ENCODE data around the gene MTHFD1. TPM values are rescaled to one million over a fixed set of nuclear protein-coding genes. Genes with fewer than 3 reads are reported as not detected.

MTHFD1 gene
- polyA plus RNA-seq, 1 donor (not counting 4 experiments of a cell fraction or from before 2014, with no cell fraction given) = 63.2 TPM

GRCh38 chr14:64507376-64508156 is 119.4 kb downstream of the MTHFD1 start:
- Histone ChIP-seq H3K4me2 (ENCODE audit: control insufficient read depth, extremely low read depth, insufficient read depth, low read depth, low read length) (peak overlapping the region; percentile 83), H2AFZ (ENCODE audit: control insufficient read depth, low read length) (no peak overlapping the region), H3K4me1 (ENCODE audit: control insufficient read depth, extremely low read depth, insufficient read depth, low read length) (peaks cover 51% of the 10 kb centered on the region), H3K27ac (ENCODE audit: control insufficient read depth, insufficient read depth, low read length) (peak overlapping the region; percentile 85), H3K36me3 (ENCODE audit: control insufficient read depth in 2 of 2, extremely low read depth in 1 of 2, insufficient read depth in 2 of 2, low read length in 2 of 2) (peaks cover 0 to 3% of the 10 kb centered on the region in 2 experiments), H3K9me3 (ENCODE audit: control insufficient read depth, low read depth, low read length) (no peaks in the 10 kb centered on the region), H3K27me3 (ENCODE audit: control insufficient read depth, extremely low read depth, insufficient read depth, low read length) (no peaks in the 10 kb centered on the region), H3K9ac (ENCODE audit: control insufficient read depth, extremely low read depth, insufficient read depth, low read length) (peak overlapping the region; percentile 62), H3K79me2 (ENCODE audit: control insufficient read depth, insufficient read depth, low read length) (peaks cover 73% of the 10 kb centered on the region), H3K4me3 (ENCODE audit: control insufficient read depth in 2 of 3, extremely low read depth in 1 of 3, insufficient read depth in 2 of 3, low read depth in 1 of 3, low read length in 3 of 3) (peak overlapping the region; percentile 4 to 88 (median 29)), H4K20me1 (ENCODE audit: control insufficient read depth, extremely low read depth, insufficient read depth, low read length) (peaks cover 16% of the 10 kb centered on the region), H3K9me1 (ENCODE audit: control insufficient read depth, extremely low read depth, insufficient read depth, low read length) (peaks cover 3% of the 10 kb centered on the region)
- FAIRE-seq = peak; percentile 81
- dilution Hi-C loops (cut with MboI; ENCODE audit: extremely low pct_ligation_motif_present, low sequenced_read_pairs) = no loop called here
- TF ChIP-seq CTCF (optimal IDR thresholded peaks at IDR 0.05 in 1 of 3, IDR thresholded peaks at IDR 0.05 in 1 of 3, conservative IDR thresholded peaks at IDR 0.05 in 1 of 3; ENCODE audit: extremely low read depth in 1 of 3, insufficient read depth in 2 of 3, low read length in 3 of 3) (peak in 1 of 3 experiments; percentile 14), EZH2 (IDR thresholded peaks at IDR 0.05; ENCODE audit: low read length) (no peak)
- no peak for DNase-seq (ENCODE audit: low read depth, low spot score)

- Histone ChIP-seq H2AFZ (ENCODE audit: control insufficient read depth, low read length) (no peak overlapping the region), H3K4me2 (ENCODE audit: control insufficient read depth, extremely low read depth, insufficient read depth, low read depth, low read length) (peak overlapping the region; percentile 17), H3K9ac (ENCODE audit: control insufficient read depth, extremely low read depth, insufficient read depth, low read length) (peak overlapping the region; percentile 9), H3K27ac (ENCODE audit: control insufficient read depth, insufficient read depth, low read length) (peak overlapping the region; percentile 85), H3K4me3 (ENCODE audit: control insufficient read depth in 2 of 3, extremely low read depth in 1 of 3, insufficient read depth in 2 of 3, low read depth in 1 of 3, low read length in 3 of 3) (no peak overlapping the region), H3K4me1 (ENCODE audit: control insufficient read depth, extremely low read depth, insufficient read depth, low read length) (peaks cover 50% of the 10 kb centered on the region), H4K20me1 (ENCODE audit: control insufficient read depth, extremely low read depth, insufficient read depth, low read length) (peaks cover 17% of the 10 kb centered on the region), H3K36me3 (ENCODE audit: control insufficient read depth in 2 of 2, extremely low read depth in 1 of 2, insufficient read depth in 2 of 2, low read length in 2 of 2) (peaks cover 0 to 3% of the 10 kb centered on the region in 2 experiments), H3K9me1 (ENCODE audit: control insufficient read depth, extremely low read depth, insufficient read depth, low read length) (peaks cover 3% of the 10 kb centered on the region), H3K9me3 (ENCODE audit: control insufficient read depth, low read depth, low read length) (no peaks in the 10 kb centered on the region), H3K79me2 (ENCODE audit: control insufficient read depth, insufficient read depth, low read length) (peaks cover 81% of the 10 kb centered on the region), H3K27me3 (ENCODE audit: control insufficient read depth, extremely low read depth, insufficient read depth, low read length) (no peaks in the 10 kb centered on the region)
- DNase-seq (ENCODE audit: low read depth, low spot score) = no peak
- TF ChIP-seq CTCF (optimal IDR thresholded peaks at IDR 0.05 in 1 of 3, IDR thresholded peaks at IDR 0.05 in 1 of 3, conservative IDR thresholded peaks at IDR 0.05 in 1 of 3; ENCODE audit: extremely low read depth in 1 of 3, insufficient read depth in 2 of 3, low read length in 3 of 3) (no peak), EZH2 (IDR thresholded peaks at IDR 0.05; ENCODE audit: low read length) (no peak)
- FAIRE-seq = no peak
- dilution Hi-C loops (cut with MboI; ENCODE audit: extremely low pct_ligation_motif_present, low sequenced_read_pairs) = no loop called here
These were observed 120.1 kb downstream of the MTHFD1 start for GRCh38 chr14:64508215-64508776.
